ENCODE data around the gene FUT7.
"Not testable (repeated sequence)": the region's sequence is repeated elsewhere in the genome, so short reads cannot be mapped to it uniquely, and the experiment has no call there.

The FUT7 gene

DNA sequence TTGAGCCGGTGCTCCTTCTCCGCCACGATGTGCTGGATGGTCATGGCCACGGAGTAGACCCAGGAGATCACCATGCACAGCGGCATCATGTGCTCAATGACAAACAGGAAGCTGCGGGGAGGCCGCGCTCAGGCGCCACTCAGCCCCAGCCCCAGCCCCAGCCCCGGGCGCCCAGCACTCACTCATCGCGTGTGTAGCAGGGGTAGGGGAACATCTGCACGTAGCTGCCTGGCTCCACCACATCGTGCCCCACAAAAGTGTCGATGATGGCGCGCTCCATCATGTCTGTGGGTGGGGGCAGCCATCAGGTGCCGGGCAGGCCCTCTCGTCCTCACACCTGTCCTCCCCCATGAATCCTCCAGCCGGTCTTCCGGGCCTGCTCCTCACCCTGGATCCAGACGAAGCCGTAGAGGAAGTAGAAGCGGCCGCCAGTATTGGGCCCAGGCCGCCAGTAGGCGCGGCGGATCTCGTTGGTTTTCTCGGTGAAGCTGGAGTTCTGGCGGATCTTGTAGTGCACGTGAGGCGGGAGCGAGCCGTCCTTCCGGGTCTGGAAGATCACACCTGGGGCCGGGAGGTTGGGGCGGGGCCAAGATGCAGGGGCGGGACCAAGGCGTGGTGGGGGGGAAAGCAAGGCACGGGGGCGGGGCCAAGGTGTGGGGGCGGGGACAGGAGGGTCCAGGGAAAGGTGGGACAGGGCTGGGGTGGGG, 13.9 kb downstream of the FUT7 start:
- no peak for DNase-seq (ENCODE audit: low spot score)

DNA sequence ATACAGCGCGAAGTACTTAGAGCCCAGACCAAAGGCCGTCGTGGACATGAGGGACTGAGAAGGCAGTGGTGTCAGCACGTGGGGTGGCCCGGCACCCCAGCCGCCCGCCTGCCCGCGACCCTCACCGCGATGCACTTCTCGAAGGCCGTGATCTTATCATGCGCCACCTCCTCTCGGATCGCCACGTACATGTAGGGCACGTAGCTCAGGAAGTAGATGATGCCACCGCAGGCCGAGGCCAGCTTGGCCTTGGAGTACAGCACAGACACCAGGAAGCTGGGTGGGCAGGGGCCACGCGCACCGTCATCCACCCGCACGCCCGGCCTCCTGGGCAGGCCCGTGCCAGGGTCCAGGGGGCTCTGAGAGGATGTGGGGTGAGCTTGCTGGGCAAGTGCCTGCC, 14.8 kb downstream of the FUT7 start:
- DNase-seq (ENCODE audit: low spot score), result no peak

DNA sequence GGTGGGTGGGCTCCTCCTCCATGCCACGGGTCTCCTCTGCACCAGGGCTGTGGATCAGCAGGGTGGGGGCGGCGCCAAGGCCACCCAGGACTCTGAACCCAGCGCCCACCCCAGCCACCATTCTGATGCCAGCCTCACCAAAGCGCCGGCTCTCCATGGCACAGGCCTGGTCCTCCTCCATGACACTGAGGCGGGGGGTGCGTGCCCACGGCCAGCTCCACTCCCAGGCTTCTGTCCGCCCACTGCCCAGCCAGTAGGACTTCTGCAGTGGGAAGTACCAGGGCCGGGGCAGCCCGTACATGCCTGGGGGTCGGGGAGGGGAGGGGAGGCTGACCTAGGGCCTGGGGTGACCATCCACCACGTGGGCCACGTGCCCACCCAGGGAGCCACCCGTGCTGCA, 15.5 kb downstream of the FUT7 start:
- no peak for DNase-seq (ENCODE audit: low spot score)

DNA sequence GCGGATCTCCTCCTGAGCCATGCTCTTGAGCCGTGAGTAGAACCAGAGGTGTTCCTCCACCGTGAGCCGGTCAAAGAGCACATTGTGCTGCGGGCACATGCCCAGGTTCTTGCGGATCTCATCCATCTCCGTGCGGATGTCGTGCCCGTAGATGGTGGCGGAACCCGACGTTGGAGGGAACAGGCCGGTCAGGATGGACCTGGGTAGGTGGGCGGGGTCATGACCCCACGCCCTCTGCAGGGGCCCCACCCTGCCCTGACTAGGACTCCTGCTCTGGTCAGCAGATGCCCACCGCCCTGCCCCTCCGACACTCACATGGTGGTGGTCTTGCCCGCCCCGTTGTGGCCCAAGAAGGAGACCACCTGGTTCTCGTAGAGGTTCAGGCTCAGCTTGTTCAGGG, 15.9 kb downstream of the FUT7 start:
- DNase-seq (ENCODE audit: low spot score), result no peak

DNA sequence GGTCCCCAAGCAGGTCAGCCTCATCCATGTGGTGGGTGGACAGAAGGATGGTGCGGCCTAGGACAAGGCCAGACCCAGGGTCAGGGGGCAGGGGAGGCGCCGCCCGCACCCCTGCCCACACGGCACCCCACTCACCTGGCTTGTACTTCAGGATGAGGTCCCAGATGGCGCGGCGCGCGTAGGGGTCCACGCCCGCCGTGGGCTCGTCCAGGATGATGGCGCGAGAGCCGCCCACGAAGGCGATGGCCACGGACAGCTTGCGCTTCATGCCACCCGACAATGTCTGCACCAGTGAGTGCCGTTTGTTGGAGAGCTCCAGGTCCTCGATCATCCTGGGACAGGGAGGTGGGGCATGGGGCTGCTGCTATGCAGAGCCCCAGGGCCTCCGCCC, 16.4 kb downstream of the FUT7 start:
- no peak for DNase-seq (ENCODE audit: low spot score)

DNA sequence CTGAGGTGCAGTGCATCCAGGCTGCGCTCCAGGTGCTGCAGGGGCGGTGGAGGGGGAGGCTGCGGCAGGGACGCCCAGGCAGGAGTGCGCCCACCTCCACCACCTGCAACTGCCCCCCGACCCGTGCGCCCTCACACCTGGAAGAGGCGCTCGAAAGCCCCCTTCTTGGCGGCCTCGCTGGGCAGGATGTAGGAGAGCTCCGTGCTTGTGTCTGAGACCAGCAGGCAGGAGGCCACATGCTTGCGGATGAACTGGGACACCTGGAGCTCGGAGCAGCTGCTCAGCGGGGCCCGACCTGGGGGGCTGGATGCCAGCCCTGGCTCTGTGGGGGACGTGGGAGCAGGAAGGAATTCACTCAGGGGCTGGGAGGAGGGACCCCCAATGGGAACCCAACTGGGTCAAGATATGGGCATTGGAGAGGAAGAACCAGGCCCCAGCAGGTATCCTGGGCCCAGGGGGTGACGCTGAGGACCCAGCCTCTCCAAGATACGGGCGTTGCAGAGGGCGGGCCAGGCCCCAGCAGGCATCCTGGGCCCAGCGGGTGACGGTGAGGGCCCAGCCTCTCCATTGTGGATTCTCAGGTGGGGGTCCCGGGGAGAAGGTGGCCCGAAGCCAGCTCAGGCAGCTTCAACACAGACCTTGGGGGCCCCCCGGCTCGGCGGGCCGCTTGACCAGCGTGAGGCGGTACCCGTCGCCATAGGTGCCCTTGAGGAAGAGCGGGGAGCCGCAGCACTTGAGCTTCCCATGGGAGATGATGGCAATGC, 16.9 kb downstream of the FUT7 start:
- no peak for DNase-seq (ENCODE audit: low spot score)

DNA sequence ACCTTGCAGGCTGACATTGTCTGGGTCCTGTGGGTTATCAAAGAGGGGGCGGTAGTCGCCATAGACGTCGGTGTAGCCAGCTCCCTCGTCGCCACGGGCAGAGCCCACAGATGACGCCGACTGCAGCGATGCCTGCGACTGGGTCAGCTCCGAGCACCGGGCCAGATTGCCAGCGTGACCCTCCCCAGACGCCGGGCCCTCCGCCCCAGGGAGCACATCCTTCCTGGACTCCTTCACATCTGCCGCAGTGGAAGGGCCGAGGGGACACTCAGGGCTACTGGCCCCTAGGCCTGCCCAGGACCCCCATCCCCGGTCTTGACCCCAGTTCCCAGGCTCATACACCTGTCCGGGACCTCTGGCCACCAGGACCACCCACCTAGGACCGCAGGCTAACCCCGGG, 17.7 kb downstream of the FUT7 start:
- DNase-seq (ENCODE audit: low spot score), result no peak

DNA sequence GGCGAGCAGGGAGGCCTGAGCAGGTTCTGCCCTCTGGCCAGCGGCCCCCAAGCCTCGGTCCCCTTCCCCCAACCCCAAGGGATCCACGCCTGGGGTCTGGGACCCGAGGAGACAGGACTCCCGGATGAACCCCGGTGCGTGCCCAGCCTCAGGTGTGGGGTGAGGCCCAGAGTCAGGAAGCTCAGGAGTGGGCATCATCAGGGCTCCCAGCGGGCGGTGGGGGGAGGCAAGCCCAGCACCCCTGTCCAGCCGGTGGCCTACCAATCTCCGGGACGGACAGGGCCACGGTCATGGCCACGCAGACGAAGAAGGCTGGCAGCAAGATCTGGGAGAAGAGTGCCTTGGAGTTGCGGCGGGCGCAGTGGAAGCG, 18.3 kb downstream of the FUT7 start:
- DNase-seq (ENCODE audit: low spot score), result no peak

DNA sequence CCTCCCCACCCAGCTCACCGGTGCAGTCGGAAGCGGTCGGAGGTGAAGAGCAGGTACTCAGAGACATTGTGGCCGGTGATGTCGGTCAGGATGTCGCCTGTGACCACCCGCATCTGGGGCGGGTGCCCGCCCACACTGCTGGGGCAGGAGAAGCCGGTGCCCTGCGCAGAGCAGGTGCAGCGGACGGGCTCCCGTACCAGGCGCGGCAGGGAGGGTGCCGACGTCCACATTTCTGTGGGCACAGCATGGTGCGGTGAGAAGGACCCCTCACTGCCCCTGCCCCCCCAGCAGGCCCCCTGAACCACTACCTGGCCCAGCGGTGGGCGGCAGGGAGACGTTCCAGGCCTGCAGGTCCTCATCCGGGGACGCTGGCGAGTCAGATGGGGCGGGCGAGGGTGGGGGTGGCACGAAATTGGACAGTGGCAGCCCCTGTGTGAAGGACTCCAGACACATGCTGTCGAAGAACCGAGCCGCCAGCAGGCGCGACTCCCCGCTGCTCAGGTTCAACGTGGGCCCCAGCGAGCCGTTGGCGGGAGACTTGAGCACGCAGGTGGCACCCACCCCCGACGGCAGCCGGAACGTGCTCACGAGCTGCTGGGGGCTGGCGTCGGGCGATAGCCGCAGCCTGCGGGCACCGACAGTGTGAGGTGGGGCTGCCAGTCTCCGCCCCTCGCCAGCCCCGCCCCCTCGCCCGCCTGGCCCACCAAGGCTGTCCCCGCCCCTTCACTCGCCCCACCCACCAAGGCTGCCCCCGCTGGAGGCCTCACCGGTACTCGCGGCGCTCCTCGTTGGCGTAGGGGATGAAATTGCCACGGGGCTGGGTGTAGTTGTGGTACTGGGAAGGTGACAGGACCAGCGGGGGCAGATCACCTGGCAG, 19.0 kb downstream of the FUT7 start:
- no peak for DNase-seq (ENCODE audit: low spot score)

DNA sequence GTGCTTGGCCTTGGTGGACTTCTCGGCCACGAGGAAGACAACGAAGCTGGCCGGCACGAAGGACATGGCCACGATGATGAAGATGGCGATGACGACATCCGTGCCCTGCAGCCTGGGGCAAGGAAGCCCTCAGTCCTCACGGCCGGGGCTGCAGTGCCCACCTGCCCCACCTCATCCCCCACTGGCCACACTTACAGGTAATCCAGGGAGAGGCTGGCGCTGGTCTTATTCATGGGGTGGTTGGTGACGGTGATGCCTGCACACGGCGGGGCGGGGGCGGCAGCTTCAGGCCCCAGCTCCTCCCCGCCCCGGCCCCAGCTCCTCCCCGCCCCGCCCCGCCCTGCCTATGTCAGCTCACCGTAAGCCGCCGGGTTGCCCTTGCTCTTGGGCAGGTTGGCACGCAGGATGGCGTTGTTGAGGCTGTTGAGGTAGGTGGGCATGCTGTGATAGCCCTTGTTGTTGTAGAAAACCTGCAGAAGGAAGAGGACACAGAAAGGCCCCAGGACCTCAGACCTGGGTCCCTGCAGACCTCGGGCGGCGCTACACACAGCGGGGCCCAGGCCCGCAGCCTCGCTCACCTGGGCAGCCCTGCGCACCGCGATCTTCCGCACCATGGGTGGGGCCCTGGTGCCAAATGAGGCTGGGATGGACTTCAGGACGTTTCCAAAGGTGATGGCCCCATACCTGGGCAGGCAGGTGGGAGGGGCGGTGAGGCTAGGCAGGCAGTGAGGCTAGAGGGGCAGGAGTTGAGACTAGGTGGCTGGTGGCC, 19.8 kb downstream of the FUT7 start:
- DNase-seq (ENCODE audit: low spot score), result no peak

DNA sequence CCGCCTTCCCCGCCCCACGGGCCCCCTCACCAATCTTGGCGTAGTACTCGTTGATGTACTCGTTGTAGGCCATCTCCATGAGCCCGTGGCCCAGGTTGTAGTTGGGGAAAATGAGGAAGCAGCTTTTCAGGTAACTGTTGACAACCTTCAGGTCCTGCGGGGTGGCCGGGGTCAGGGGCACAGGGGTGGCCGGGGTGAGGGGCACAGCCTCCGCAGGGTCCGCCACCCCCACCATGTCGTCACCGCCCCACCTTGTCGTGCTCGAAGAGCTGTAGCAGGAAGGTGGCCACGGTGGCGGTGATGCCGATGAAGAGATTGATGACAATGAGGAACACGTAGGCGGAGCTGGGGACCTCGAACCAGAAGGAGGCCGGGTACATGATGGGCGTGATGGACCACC, 20.7 kb downstream of the FUT7 start:
- no peak for DNase-seq (ENCODE audit: low spot score)

DNA sequence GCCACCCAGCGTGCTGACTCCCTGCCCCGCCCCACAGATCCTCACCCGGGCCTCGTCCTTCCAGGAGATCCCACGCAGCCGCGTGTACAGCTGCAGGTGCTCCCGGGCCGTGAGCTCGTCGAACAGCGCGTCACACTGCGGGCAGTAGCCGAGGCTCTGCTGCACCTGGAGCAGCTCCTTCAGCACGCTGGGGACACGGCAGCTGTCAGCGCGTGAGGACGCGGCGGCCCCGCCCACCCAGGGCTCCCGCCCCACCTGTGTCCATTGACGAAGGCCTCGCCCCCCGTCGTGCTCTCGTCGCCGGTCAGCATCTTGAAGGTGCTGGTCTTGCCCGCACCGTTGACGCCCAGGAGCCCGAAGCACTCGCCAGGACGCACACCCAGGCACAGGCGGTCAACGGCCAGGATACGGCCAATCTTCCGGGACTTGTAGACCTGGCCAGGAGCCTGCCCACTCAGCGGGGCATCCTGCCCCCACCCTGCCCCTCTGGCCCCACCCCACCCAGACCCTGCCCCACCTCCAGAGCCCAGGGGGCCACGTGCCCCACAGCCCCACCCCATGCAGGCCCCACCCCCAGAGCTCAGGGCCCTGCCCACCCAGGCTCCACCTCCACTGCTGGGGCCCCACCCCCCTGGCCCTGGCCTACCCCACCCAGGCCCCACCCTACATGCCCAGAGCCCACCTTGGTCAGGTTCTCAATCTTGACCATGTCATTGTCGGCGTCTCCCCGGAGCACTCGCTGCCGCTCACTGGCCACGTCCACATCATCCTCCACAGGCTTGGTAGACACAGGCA, 21.8 kb downstream of the FUT7 start:
- DNase-seq (ENCODE audit: low spot score), result no peak

DNA sequence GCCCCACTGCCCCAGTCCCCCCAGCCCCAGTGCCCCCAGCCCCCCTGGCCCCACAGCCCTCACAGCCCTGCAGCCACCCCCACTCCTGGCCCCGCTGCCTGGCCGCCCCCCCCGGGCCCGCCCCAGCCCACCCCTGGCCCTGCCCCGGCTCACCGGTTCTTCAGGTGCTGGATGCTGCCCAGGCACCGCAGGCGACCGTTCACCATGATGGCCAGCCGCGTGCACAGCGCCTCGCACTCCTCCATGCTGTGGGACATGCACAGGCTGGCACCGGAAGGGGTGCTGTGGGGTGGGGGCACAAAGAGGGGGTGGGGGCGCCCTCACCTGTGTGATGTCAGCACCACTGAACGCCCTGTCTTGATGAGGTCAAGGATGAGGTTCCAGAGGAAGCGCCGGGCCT, 22.7 kb downstream of the FUT7 start:
- no peak for DNase-seq (ENCODE audit: low spot score)

DNA sequence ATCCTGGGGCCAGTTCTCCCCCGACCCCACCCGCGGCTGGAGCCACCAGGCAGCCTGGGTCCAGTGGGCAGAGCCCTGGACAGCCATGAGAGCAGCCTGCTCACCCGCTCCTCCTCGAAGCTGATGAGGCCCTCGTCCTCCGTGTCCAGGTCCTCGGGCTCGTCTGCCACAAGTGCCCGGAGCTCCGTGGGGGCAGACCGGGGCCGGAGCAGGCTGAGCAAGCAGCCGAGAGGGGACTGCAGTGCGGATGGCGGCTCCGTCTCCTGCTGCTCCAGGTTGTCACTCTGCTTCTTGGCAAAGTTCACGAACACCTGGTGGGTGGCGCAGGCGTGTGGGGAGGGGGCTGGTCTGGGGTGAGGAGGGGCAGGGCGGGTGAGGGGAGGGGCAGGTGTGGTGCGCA, 23.6 kb downstream of the FUT7 start:
- no peak for DNase-seq (ENCODE audit: low spot score)

DNA sequence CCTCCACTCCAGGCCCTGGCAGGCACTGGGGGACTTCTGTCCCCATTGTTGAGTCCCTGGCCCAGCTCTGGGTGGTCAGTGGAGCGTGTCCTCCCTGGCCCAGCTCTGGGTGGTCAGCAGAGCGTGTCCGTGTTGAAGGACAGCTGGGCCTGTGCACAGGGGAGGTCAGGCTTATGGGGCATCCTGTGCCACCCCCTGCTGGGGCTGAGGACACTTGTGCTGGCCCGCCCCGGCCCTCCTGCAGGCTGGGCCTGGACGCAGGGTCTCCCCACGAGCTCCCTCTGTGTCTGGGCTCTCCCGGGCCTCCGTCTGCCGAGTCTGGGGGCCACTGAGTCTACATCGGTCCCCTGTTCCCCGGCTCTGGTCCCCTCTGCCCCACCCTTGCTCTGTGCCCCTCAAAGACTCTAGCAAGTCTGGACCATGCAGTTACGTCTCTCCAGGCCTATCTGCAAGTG, 24.0 kb downstream of the FUT7 start:
- no peak for DNase-seq (ENCODE audit: low spot score)

DNA sequence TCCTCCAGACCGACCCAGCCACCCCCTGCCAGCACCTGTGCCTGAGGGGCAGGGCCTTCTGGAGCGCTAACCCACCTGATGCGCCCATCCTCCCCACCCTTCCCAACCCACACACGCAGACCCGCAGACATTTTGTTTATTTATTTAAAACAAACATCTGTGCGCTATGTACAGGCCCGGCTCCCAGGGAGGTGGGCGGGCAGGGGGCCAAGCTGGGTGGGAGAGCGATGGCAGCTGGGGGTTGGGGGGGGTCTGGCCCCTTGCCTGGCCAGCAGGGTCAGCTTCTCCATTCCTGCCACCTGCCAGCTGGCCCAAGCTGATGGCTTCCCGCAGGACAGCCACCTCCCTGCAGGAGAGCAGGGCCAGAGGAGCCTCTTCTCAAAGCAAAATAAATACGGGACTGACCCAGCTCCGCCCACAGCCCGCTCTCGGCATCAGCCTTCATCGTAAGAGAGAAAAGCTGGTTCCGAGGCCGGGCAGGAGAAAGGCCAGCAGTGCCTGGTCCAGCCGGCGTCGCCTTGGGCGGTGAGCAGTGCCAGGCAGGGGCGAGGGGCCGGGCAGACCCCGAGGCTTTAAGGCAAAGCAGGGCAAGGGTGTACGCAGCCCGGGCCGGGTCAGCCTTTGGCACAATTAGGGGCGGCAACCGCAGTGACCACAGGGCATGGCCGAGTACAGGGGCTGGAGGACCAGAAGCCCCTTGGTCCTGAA, 24.6 kb downstream of the FUT7 start:
- no peak for DNase-seq (ENCODE audit: low spot score)

DNA sequence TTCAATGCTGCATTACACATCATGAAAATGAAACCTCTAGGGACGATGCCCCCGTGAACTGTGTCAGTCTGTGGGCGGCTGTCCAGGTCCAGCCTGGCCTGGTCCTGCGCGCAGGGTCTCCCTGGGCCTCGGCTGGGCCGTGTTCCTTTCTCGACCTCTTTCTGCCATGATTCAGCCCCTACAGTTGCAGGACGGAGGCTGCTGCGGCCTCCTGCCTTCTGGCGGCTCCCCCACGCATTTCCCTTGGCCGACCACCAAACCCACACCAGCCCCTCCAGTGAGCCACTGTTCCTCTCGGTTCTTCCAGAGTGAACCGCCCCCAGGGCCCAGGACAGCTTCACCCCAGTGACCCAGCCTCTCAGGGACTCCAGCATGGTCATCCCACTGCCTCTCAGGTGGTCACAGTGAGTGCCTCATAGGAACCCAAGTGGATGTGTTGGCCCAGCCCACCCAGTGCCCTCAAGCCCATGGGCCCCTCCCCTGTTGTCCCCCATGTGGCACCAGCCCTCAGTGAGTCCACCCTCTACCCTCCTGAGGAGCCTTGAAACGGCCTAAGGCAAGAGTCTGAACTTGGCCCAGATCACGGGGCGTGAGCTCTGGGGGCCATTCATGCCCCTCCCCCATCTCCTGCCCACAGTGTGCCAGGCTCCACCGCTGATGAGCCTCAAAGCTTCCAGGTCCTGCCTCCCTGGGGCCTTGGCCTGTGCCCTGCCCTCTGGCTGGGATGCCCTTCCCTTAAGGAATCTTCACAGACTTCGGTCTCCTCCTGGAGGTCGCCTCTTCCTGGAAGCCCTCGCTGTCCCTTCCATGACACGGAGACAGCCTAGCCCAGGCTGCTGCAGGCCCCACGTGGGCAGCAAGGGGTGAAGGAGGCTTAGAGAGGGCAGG, 25.5 kb downstream of the FUT7 start:
- no peak for DNase-seq (ENCODE audit: low spot score)

DNA sequence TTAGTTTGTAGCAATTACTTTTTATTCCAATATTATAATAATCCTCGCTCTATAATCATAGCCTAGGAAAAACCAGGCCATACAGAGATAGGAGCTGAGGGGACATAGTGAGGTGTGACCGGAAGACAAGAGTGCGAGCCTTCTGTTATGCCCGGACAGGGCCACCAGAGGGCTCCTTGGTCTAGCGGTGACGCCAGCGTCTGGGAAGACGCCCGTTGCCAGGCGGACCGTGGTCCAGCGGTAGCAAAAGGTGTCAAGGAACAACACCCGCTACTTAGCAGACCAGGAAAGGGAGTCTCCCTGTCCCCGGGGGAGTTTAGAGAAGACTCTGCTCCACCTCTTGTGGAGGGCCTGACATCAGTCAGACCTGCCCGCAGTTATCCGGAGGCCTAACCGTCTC, 27.6 kb downstream of the FUT7 start:
- DNase-seq (ENCODE audit: low spot score), result not testable (repeated sequence)

DNA sequence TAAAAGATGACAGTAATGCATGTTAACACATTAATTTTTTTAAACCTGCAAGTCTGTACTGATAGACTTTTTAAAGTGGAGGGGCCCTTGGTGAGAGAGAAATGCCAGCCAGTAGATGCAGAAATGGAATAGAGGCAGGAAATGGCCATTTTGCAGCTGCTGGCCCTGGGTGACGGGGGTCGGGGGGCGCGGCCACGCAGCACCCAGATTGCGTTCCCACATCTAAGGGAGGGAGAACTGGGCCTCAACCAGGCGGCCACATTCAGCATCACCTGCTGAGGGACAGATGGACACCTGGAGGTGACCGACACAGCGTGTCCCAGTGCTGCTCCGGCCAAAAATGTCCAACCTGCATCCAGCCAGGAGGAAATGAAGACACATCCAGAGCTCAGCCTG, 29.2 kb downstream of the FUT7 start:
- no peak for DNase-seq (ENCODE audit: low spot score)
